GM12892 (cell line): ENCODE measurements around the gene TAOK1.

Source experiments
- DNase-seq: peaks from one replicate; pipeline ENCODE4 v3.0.0; 2011; ENCODE audit not compliant: insufficient read length
- FAIRE-seq: peaks from 2 replicates; lab custom pipeline; 2011; peaks lifted over from hg19 to GRCh38; lab: Jason Lieb, UNC
- POLR2A ChIP-seq: IDR thresholded peaks from 2 replicates; pipeline ENCODE4 v1.6.1; 2011; ENCODE audit warnings: low read depth, low read length, control low read depth
- POLR2AphosphoS5 ChIP-seq: IDR thresholded peaks from 2 replicates; pipeline ENCODE4 v1.6.1; 2011; ENCODE audit warnings: low read depth, low read length, control low read depth
- TAF1 ChIP-seq: IDR thresholded peaks from 2 replicates; pipeline ENCODE4 v1.6.1; 2011; ENCODE audit warnings: low read depth, mild to moderate bottlenecking, control low read depth, low read length, borderline replicate concordance

TAOK1 gene

GRCh38 chr17:29576214-29577000 lies 186.2 kb downstream of the TAOK1 start:
- DNase-seq (no peak), FAIRE-seq (no peak)
- TF ChIP-seq TAF1 (no peak), POLR2A (no peak), POLR2AphosphoS5 (no peak)

GRCh38 chr17:29577001-29577370 lies 186.8 kb downstream of the TAOK1 start:
- TF ChIP-seq POLR2A (no peak), TAF1 (no peak)
- DNase-seq (no peak), FAIRE-seq (no peak)

- FAIRE-seq, result no peak
- DNase-seq, result no peak
- TF ChIP-seq POLR2AphosphoS5 (no peak), TAF1 (no peak), POLR2A (no peak)
Observed at GRCh38 chr17:29577385-29578211, 187.4 kb downstream of the TAOK1 start.

GRCh38 chr17:29578626-29579485 lies 188.7 kb downstream of the TAOK1 start:
- DNase-seq (peak; percentile 5), FAIRE-seq (no peak)
- TF ChIP-seq POLR2AphosphoS5, result no peak
- no peak for TF ChIP-seq POLR2A
- no peak for TF ChIP-seq TAF1

- FAIRE-seq (peak; percentile 99), DNase-seq (peak; percentile 97)
- no peak for TF ChIP-seq POLR2AphosphoS5
- TF ChIP-seq TAF1, result no peak
- TF ChIP-seq POLR2A, result no peak
Observed at GRCh38 chr17:29579866-29580771, 190.0 kb downstream of the TAOK1 start.

GRCh38 chr17:29581583-29582253 lies 191.6 kb downstream of the TAOK1 start:
- FAIRE-seq, result no peak
- DNase-seq, result no peak
- no peak for TF ChIP-seq POLR2A
- TF ChIP-seq TAF1, result no peak
- TF ChIP-seq POLR2AphosphoS5, result no peak

- TF ChIP-seq POLR2A (no peak), POLR2AphosphoS5 (no peak), TAF1 (no peak)
- DNase-seq (no peak), FAIRE-seq (no peak)
Observed at GRCh38 chr17:29582254-29582765, 192.1 kb downstream of the TAOK1 start.

GRCh38 chr17:29582772-29583171 lies 192.6 kb downstream of the TAOK1 start:
- FAIRE-seq, result no peak
- TF ChIP-seq POLR2A (no peak), TAF1 (no peak), POLR2AphosphoS5 (no peak)
- DNase-seq, result no peak

- FAIRE-seq (no peak), DNase-seq (no peak)
- TF ChIP-seq TAF1 (no peak), POLR2A (no peak), POLR2AphosphoS5 (no peak)
Observed at GRCh38 chr17:29583324-29584248, 193.4 kb downstream of the TAOK1 start.
